ENCODE results near the gene PJA2. TPM values are rescaled to one million over a fixed set of nuclear protein-coding genes. Genes with fewer than 3 reads are reported as not detected.
"Not testable (repeated sequence)": the region's sequence is repeated elsewhere in the genome, so short reads cannot be mapped to it uniquely, and the experiment has no call there.

The PJA2 gene
- total RNA-seq, 4 donors from 2014 or later, result 95.4 to 159 (median 134) TPM

DNA sequence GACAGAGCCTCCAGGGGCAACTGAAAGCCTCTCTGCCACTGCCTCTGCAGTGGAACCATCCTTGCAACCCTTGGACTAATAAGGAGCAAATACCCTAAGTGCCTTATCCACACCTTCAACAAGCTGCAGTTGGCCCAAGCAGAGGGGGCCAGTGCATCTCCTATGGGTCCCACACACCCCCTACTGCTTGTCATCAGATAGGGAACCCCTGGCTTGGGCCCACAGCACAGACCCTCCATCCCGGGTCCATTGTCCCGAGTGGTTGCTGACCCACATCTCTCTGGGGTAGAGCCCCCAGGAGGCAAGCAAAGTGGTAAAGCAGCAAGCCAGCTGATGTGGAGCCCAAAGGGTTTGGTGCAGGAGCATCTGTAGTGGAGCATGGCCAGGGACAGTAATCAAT is 119.5 kb downstream of the PJA2 start:
- 100% methylated on average over 2 of the region's 2 CpGs for WGBS, 2 donors

DNA sequence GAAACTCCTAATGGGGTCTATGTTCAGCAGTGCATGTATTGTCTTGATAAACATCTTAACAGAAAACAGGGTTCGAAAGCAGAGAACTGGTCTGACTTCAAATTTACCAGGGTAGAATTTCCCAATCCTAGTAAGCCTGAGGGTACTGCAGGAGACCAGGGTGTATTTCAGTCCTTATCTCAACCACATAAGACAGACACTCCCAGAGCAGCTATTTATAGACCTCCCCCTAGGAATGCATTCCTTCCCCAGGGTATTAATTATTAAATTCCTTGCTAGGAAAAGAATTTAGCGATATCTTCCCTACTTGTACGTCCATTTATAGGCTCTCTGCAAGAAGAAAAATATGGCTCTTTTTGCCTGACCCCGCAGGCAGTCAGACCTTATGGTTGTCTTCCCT is 123.1 kb downstream of the PJA2 start:
- 89 to 93% methylated on average over 4 of the region's 4 CpGs for WGBS, 2 donors
- not testable (repeated sequence) for H3K4me1 ChIP-seq; H3K36me3 ChIP-seq; DNase-seq (ENCODE audit: low spot score in 2 of 2); H3K27me3 ChIP-seq; H3K4me3 ChIP-seq; H3K27ac ChIP-seq
- H3K9me3 ChIP-seq, result peaks cover 0 to 54% (median 8%) of the 10 kb centered on the region in 4 donors

More for the DNA sequence above, 119.5 kb downstream of the PJA2 start:
- H3K36me3 ChIP-seq, result no peaks in the 10 kb centered on the region
- no peaks in the 10 kb centered on the region for H3K4me1 ChIP-seq
- no peak overlapping the region for H3K4me3 ChIP-seq
- no peaks in the 10 kb centered on the region for H3K27me3 ChIP-seq
- no peak for DNase-seq (ENCODE audit: low spot score in 2 of 2)
- no peak overlapping the region for H3K27ac ChIP-seq
- TF ChIP-seq EP300 (IDR thresholded peaks at IDR 0.05), result no peak
- TF ChIP-seq POLR2A (IDR thresholded peaks at IDR 0.05), result no peak
- TF ChIP-seq, protein P1, sequence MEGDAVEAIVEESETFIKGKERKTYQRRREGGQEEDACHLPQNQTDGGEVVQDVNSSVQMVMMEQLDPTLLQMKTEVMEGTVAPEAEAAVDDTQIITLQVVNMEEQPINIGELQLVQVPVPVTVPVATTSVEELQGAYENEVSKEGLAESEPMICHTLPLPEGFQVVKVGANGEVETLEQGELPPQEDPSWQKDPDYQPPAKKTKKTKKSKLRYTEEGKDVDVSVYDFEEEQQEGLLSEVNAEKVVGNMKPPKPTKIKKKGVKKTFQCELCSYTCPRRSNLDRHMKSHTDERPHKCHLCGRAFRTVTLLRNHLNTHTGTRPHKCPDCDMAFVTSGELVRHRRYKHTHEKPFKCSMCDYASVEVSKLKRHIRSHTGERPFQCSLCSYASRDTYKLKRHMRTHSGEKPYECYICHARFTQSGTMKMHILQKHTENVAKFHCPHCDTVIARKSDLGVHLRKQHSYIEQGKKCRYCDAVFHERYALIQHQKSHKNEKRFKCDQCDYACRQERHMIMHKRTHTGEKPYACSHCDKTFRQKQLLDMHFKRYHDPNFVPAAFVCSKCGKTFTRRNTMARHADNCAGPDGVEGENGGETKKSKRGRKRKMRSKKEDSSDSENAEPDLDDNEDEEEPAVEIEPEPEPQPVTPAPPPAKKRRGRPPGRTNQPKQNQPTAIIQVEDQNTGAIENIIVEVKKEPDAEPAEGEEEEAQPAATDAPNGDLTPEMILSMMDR (IDR thresholded peaks at IDR 0.05), result no peak
- H3K9me3 ChIP-seq, result peaks cover 0 to 41% (median 8%) of the 10 kb centered on the region in 4 donors

All from tibial nerve (tissue), 4 donors.